Measurements from ENCODE around the gene BPIFA1. TPM values are rescaled to one million over a fixed set of nuclear protein-coding genes. Genes with fewer than 3 reads are reported as not detected.

Gene BPIFA1
- polyA plus RNA-seq, 3 donors = not detected

GRCh38 chr20:33275871-33276270 is 40.1 kb downstream of the BPIFA1 start:
- 83% methylated on average over 2 of the region's 3 CpGs for WGBS (ENCODE audit: insufficient coverage)
- intact Hi-C loops (cut with micrococcal nuclease) = no loop called here
- Mint-ChIP-seq H3K4me3 (no peak overlapping the region), H3K27ac (no peak overlapping the region), H3K9me3 (peaks cover 0 to 1% (median 0%) of the 10 kb centered on the region in 7 donors), H3K27me3 (ENCODE audit: low read depth in 3 of 3) (peaks cover 2 to 15% (median 3%) of the 10 kb centered on the region in 3 donors), H3K36me3 (no peaks in the 10 kb centered on the region), H3K4me1 (peaks cover 10% of the 10 kb centered on the region)
- no peaks in the 10 kb centered on the region for H3K79me2 ChIP-seq (ENCODE audit: insufficient read depth, low read length)
- no peak overlapping the region for H3K4me3 ChIP-seq (replicated peaks in 1 of 3; ENCODE audit: low read depth in 2 of 3, low read length in 3 of 3)
- no peaks in the 10 kb centered on the region for H3K27me3 ChIP-seq (ENCODE audit: control insufficient read depth in 2 of 2, insufficient read depth in 2 of 2, low read length in 2 of 2)
- no peaks in the 10 kb centered on the region for H3K9me3 ChIP-seq (replicated peaks in 1 of 2; ENCODE audit: control insufficient read depth in 1 of 2, insufficient read depth in 1 of 2, low read length in 2 of 2)
- no peak overlapping the region for H3K4me2 ChIP-seq (replicated peaks; ENCODE audit: extremely low read depth, low read length, poor library complexity, severe bottlenecking)
- H3K4me1 ChIP-seq (ENCODE audit: control insufficient read depth in 1 of 2, insufficient read depth in 2 of 2, low read length in 2 of 2) = peaks cover 0 to 4% of the 10 kb centered on the region in 2 donors
- no peak overlapping the region for H3K9ac ChIP-seq (ENCODE audit: insufficient read depth, low read length, poor library complexity, severe bottlenecking)
- H3K27ac ChIP-seq (ENCODE audit: low read depth in 1 of 2, low read length in 2 of 2) = no peak overlapping the region
- H4K20me1 ChIP-seq (ENCODE audit: insufficient read depth, low read length) = no peaks in the 10 kb centered on the region
- H3K36me3 ChIP-seq (replicated peaks in 1 of 2; ENCODE audit: control insufficient read depth in 1 of 2, insufficient read depth in 2 of 2, low read length in 2 of 2) = no peaks in the 10 kb centered on the region
- no peak for DNase-seq
- no peak for TF ChIP-seq CTCF (IDR thresholded peaks at IDR 0.05)
- no peak overlapping the region for H2AFZ ChIP-seq (ENCODE audit: insufficient read depth, low read depth, low read length, poor library complexity, severe bottlenecking)

- Histone ChIP-seq H3K4me1 (ENCODE audit: control insufficient read depth in 1 of 2, insufficient read depth in 2 of 2, low read length in 2 of 2) (peaks cover 0 to 4% of the 10 kb centered on the region in 2 donors), H2AFZ (ENCODE audit: insufficient read depth, low read depth, low read length, poor library complexity, severe bottlenecking) (no peak overlapping the region), H3K79me2 (ENCODE audit: insufficient read depth, low read length) (no peaks in the 10 kb centered on the region), H4K20me1 (ENCODE audit: insufficient read depth, low read length) (no peaks in the 10 kb centered on the region), H3K9me3 (replicated peaks in 1 of 2; ENCODE audit: control insufficient read depth in 1 of 2, insufficient read depth in 1 of 2, low read length in 2 of 2) (no peaks in the 10 kb centered on the region), H3K27ac (ENCODE audit: low read depth in 1 of 2, low read length in 2 of 2) (no peak overlapping the region), H3K9ac (ENCODE audit: insufficient read depth, low read length, poor library complexity, severe bottlenecking) (no peak overlapping the region), H3K27me3 (ENCODE audit: control insufficient read depth in 2 of 2, insufficient read depth in 2 of 2, low read length in 2 of 2) (no peaks in the 10 kb centered on the region), H3K36me3 (replicated peaks in 1 of 2; ENCODE audit: control insufficient read depth in 1 of 2, insufficient read depth in 2 of 2, low read length in 2 of 2) (no peaks in the 10 kb centered on the region), H3K4me2 (replicated peaks; ENCODE audit: extremely low read depth, low read length, poor library complexity, severe bottlenecking) (no peak overlapping the region), H3K4me3 (replicated peaks in 1 of 3; ENCODE audit: low read depth in 2 of 3, low read length in 3 of 3) (no peak overlapping the region)
- no peak for TF ChIP-seq CTCF (IDR thresholded peaks at IDR 0.05)
- intact Hi-C loops (cut with micrococcal nuclease) = no loop called here
- DNase-seq = no peak
- no peaks in the 10 kb centered on the region for H3K36me3 Mint-ChIP-seq
- H3K27me3 Mint-ChIP-seq (ENCODE audit: low read depth in 3 of 3) = peaks cover 2 to 15% (median 3%) of the 10 kb centered on the region in 3 donors
- peak overlapping the region in 1 of 7 donors; percentile 40 for H3K27ac Mint-ChIP-seq
- H3K4me1 Mint-ChIP-seq = peaks cover 10% of the 10 kb centered on the region
- H3K9me3 Mint-ChIP-seq = peaks cover 0 to 1% (median 0%) of the 10 kb centered on the region in 7 donors
- H3K4me3 Mint-ChIP-seq = no peak overlapping the region
- WGBS (ENCODE audit: insufficient coverage) = 82% methylated on average over 9 of the region's 12 CpGs
Observed at GRCh38 chr20:33276303-33277113, 40.7 kb downstream of the BPIFA1 start.

Measured in CD14-positive monocyte (primary cell).